ENCODE results near the gene CAMK2D. TPM values are rescaled to one million over a fixed set of nuclear protein-coding genes. Genes with fewer than 3 reads are reported as not detected.

The CAMK2D gene
- total RNA-seq, 1 experiment from 2014 or later: 9.0 TPM

DNA sequence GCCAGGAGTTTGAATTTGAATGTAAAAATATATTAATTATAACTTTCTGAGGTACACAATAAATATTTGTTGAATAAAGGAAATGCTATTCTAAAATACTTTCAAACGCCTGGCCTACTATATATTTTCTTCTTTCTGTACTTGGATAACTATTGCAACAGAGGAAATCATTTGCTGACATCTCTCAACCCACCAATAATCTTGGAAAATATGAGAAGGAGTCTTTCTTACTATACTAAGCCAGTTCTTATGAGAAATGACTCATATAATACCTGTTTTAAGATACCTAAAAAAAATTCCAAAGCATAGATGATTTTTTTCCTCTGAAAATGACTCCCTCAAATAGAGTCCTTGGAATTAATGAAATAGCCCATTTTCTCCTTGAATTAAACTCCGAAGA is 64.1 kb downstream of the CAMK2D start:
- H3K79me2 ChIP-seq (ENCODE audit: insufficient read depth, low read length): no peaks in the 10 kb centered on the region
- no peak overlapping the region for H3K56ac ChIP-seq (ENCODE audit: insufficient read length, low read depth, low read length)
- Mint-ChIP-seq H3K27ac (no peak overlapping the region), H3K4me3 (no peak overlapping the region), H3K36me3 (ENCODE audit: insufficient read depth in 1 of 3, low read depth in 3 of 3) (no peaks in the 10 kb centered on the region), H3K4me1 (peaks cover 2 to 4% of the 10 kb centered on the region in 2 experiments; a peak in 3 of 4 replicates), H3K9me3 (no peaks in the 10 kb centered on the region), H3K27me3 (ENCODE audit: low read depth) (no peaks in the 10 kb centered on the region)
- TF ChIP-seq CTCF (conservative IDR thresholded peaks at IDR 0.05): no peak
- H3K27me3 ChIP-seq (ENCODE audit: insufficient read depth, low read length): no peaks in the 10 kb centered on the region
- no peak overlapping the region for H3K4me2 ChIP-seq (ENCODE audit: insufficient read depth, insufficient read length, low read length)
- no peak overlapping the region for H3K9ac ChIP-seq (ENCODE audit: extremely low read depth, insufficient read length, low read length)
- H3T11ph ChIP-seq (ENCODE audit: low read length): no peak overlapping the region
- no peak overlapping the region for H2AK5ac ChIP-seq (ENCODE audit: insufficient read length, low read length)
- H4K5ac ChIP-seq (ENCODE audit: insufficient read length, low read depth, low read length): no peak overlapping the region
- DNase-seq: no peak
- no peak overlapping the region for H4K8ac ChIP-seq (replicated peaks; ENCODE audit: insufficient read length, low read depth, low read length)
- no peak overlapping the region for H3K4ac ChIP-seq (ENCODE audit: low read depth, low read length)
- H3K4me1 ChIP-seq (ENCODE audit: insufficient read depth, low read length): no peaks in the 10 kb centered on the region; the same call in 1 of the 2 replicates
- no peak overlapping the region for H3K14ac ChIP-seq (ENCODE audit: insufficient read depth, low read length)
- H3K27ac ChIP-seq (ENCODE audit: insufficient read length, low read depth, low read length): no peak overlapping the region
- H2BK20ac ChIP-seq (ENCODE audit: low read depth, low read length, poor library complexity, severe bottlenecking): no peak overlapping the region
- no peak overlapping the region for H2BK15ac ChIP-seq (ENCODE audit: low read depth, low read length)
- H3K79me1 ChIP-seq (ENCODE audit: insufficient read depth, low read depth, low read length, poor library complexity, severe bottlenecking): no peaks in the 10 kb centered on the region
- no peaks in the 10 kb centered on the region for H3K23me2 ChIP-seq (ENCODE audit: insufficient read length, low read depth, low read length, poor library complexity, severe bottlenecking)
- no peak overlapping the region for H2BK120ac ChIP-seq (ENCODE audit: low read depth, low read length, poor library complexity, severe bottlenecking)
- H3K9me3 ChIP-seq (ENCODE audit: control insufficient read depth, low read depth, low read length): no peaks in the 10 kb centered on the region
- H3K18ac ChIP-seq (ENCODE audit: insufficient read length, low read depth, low read length): no peak overlapping the region
- H4K20me1 ChIP-seq (ENCODE audit: control insufficient read depth, insufficient read depth, insufficient read length): no peaks in the 10 kb centered on the region
- no peak overlapping the region for H2BK12ac ChIP-seq (ENCODE audit: insufficient read length, low read depth, low read length)
- no CpG with 5 or more reads among the region's 2 CpGs for WGBS (ENCODE audit: extremely low coverage, insufficient read length, low lambda C conversion rate)
- H4K91ac ChIP-seq (ENCODE audit: insufficient read length, low read depth, low read length): no peak overlapping the region
- H2BK5ac ChIP-seq (ENCODE audit: insufficient read length, low read length): no peak overlapping the region
- no peak overlapping the region for H3K23ac ChIP-seq (ENCODE audit: insufficient read length, low read depth, low read length)
- no peak overlapping the region for H2AFZ ChIP-seq (ENCODE audit: low read length)
